Kidney epithelial cell (primary cell): ENCODE measurements around the gene VSTM5. TPM values are rescaled to one million over a fixed set of nuclear protein-coding genes. Genes with fewer than 3 reads are reported as not detected.

Experiments
- DNase-seq: peaks from one replicate; pipeline ENCODE4 v3.0.0-alpha.2; 2010; ENCODE audit warnings: low read depth
- H3K27me3 ChIP-seq: 2 replicates; pipeline ENCODE4 v1.6.0; 2011; ENCODE audit warnings: low read length; ENCODE audit not compliant: control insufficient read depth, insufficient read depth
- H3K36me3 ChIP-seq: 2 replicates; pipeline ENCODE4 v1.5.1; 2011; ENCODE audit warnings: low read length; ENCODE audit not compliant: control insufficient read depth, insufficient read depth
- H3K4me3 ChIP-seq: 2 replicates; pipeline ENCODE4 v1.5.1; 2011; ENCODE audit warnings: low read depth, mild to moderate bottlenecking, control low read depth, low read length
- CTCF ChIP-seq: IDR thresholded peaks from 2 replicates; pipeline ENCODE4 v1.5.1; 2011; ENCODE audit warnings: mild to moderate bottlenecking, moderate library complexity, low read length, control low read depth, inconsistent platforms; ENCODE audit not compliant: insufficient read depth, poor library complexity, severe bottlenecking
- total RNA-seq: library from RNA; depleted of rRNA; stranded (reverse); fragments of >200 nt; gene quantifications from 2 replicates; pipeline ENCODE4 v1.2.3, GENCODE V29; 2015

The VSTM5 gene
- total RNA-seq, 1 donor from 2014 or later, result 0.29 TPM

- no peak for TF ChIP-seq CTCF
- H3K36me3 ChIP-seq, result no peaks in the 10 kb centered on the region
- DNase-seq, result no peak
Observed at GRCh38 chr11:93773045-93773477, 77.4 kb downstream of the VSTM5 start.

GRCh38 chr11:93772123-93772522 lies 78.3 kb downstream of the VSTM5 start:
- H3K27me3 ChIP-seq, result no peaks in the 10 kb centered on the region
- no peak for TF ChIP-seq CTCF
- H3K4me3 ChIP-seq, result no peak overlapping the region
- no peaks in the 10 kb centered on the region for H3K36me3 ChIP-seq
- no peak for DNase-seq

More at GRCh38 chr11:93773045-93773477, 77.4 kb downstream of the VSTM5 start:
- H3K27me3 ChIP-seq, result no peaks in the 10 kb centered on the region
- no peak overlapping the region for H3K4me3 ChIP-seq

GRCh38 chr11:93770160-93770559 lies 80.3 kb downstream of the VSTM5 start:
- Histone ChIP-seq H3K36me3 (no peaks in the 10 kb centered on the region), H3K4me3 (no peak overlapping the region), H3K27me3 (no peaks in the 10 kb centered on the region)
- no peak for TF ChIP-seq CTCF
- DNase-seq, result no peak

Other genes starting within 250 kb of the VSTM5 start
- gene CEP295, start 188.9 kb downstream of the VSTM5 start, total RNA-seq, result 10.1 and 14.0 TPM in 2 replicates
- gene TAF1D, start 109.1 kb downstream of the VSTM5 start, total RNA-seq, result 125 and 142 TPM in 2 replicates
- gene C11orf54, start 108.9 kb downstream of the VSTM5 start, total RNA-seq, result 30.5 and 33.2 TPM in 2 replicates
- gene MED17, start 66.3 kb downstream of the VSTM5 start, total RNA-seq, result 48.4 and 51.4 TPM in 2 replicates
- gene HEPHL1, start 170.7 kb upstream of the VSTM5 start, total RNA-seq, result not detected in 2 replicates